Measurements from ENCODE around the gene SUB1.

The SUB1 gene

DNA sequence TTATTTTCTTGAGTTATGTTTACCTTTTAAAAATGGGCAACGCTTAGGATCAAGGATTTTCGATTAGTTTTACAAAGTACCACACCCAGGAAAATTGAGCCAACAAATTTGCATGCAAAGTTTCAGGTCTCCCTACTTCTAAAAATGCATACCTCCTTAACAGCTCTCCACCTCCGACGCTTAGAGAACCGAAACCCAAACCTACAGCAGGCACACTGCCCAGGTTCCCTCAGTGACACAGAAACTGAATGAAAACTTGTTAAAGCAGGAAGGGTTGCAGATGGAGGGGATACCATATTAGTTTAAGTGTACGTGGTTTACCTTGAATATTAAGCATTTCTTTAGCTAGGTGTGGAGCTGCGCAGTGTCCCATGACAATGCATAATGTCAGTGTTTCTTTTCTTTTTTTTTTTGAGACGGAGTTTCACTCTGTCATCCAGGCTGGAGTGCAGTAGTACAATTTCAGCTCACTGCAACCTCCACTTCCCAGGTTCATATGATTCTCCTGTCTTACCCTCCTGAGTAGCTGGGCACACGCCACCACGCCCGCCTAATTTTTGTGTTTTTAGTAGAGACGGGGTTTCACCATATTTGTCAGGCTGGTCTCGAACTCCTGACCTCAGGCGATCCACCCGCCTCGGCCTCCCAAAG, 1.6 kb upstream of the SUB1 start:
- H3K4me1 ChIP-seq (ENCODE audit: low read length): peaks cover 40% of the 10 kb centered on the region
- TF ChIP-seq, protein P1, sequence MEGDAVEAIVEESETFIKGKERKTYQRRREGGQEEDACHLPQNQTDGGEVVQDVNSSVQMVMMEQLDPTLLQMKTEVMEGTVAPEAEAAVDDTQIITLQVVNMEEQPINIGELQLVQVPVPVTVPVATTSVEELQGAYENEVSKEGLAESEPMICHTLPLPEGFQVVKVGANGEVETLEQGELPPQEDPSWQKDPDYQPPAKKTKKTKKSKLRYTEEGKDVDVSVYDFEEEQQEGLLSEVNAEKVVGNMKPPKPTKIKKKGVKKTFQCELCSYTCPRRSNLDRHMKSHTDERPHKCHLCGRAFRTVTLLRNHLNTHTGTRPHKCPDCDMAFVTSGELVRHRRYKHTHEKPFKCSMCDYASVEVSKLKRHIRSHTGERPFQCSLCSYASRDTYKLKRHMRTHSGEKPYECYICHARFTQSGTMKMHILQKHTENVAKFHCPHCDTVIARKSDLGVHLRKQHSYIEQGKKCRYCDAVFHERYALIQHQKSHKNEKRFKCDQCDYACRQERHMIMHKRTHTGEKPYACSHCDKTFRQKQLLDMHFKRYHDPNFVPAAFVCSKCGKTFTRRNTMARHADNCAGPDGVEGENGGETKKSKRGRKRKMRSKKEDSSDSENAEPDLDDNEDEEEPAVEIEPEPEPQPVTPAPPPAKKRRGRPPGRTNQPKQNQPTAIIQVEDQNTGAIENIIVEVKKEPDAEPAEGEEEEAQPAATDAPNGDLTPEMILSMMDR (IDR thresholded peaks at IDR 0.05; ENCODE audit: low read depth, low read length): no peak
- TF ChIP-seq EZH2phosphoT487 (IDR thresholded peaks at IDR 0.05; ENCODE audit: low read depth): peak; percentile 93

DNA sequence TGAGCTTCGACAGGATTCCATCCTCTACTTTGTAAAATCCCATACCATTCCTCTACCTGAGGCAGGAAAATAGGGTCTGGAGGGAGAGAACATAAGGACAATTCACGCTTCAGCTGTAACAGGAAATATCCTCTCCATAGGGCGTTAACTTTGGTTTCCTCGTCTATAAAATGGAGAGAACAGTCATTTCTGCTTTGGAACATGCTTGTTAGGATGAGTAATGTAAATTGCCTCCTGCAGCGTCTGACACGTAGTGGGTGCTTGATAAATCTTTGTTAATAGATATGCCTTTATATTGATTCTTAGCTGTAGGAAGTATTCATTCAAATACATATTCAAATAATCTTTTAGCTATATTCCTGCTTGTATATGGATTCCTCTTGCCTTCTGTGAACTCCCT, 711 bp upstream of the SUB1 start:
- H3K4me1 ChIP-seq (ENCODE audit: low read length): peaks cover 42% of the 10 kb centered on the region
- no peak overlapping the region for H3K27ac ChIP-seq (ENCODE audit: low read length)
- no peaks in the 10 kb centered on the region for H3K9me3 ChIP-seq (ENCODE audit: insufficient read depth, low read length)
- H3K36me3 ChIP-seq (replicated peaks; ENCODE audit: low read depth, low read length): peaks cover 3% of the 10 kb centered on the region
- H3K4me2 ChIP-seq (ENCODE audit: low read length): peak overlapping the region; percentile 42
- H3K79me2 ChIP-seq (ENCODE audit: low read length): peaks cover 20% of the 10 kb centered on the region
- peaks cover 39% of the 10 kb centered on the region for H3K27me3 ChIP-seq (ENCODE audit: low read depth, low read length)
- no peak overlapping the region for H2AFZ ChIP-seq (ENCODE audit: low read depth, low read length)
- H4K20me1 ChIP-seq (ENCODE audit: insufficient read depth, low read length): peaks cover 36% of the 10 kb centered on the region
- TF ChIP-seq, protein P1 (IDR thresholded peaks at IDR 0.05; ENCODE audit: low read depth, low read length): no peak
- TF ChIP-seq EZH2phosphoT487 (IDR thresholded peaks at IDR 0.05; ENCODE audit: low read depth): no peak
- no peak overlapping the region for H3K9ac ChIP-seq (ENCODE audit: low read length)
- 0 out of 2 replicates have a peak overlapping the region, but pooled peaks have one; percentile 81 for H3K4me3 ChIP-seq (ENCODE audit: low read length)

More for the DNA sequence above, 1.6 kb upstream of the SUB1 start:
- peaks cover 47% of the 10 kb centered on the region for H3K27me3 ChIP-seq (ENCODE audit: low read depth, low read length)
- H3K9me3 ChIP-seq (ENCODE audit: insufficient read depth, low read length): no peaks in the 10 kb centered on the region
- peaks cover 20% of the 10 kb centered on the region for H3K79me2 ChIP-seq (ENCODE audit: low read length)
- H3K36me3 ChIP-seq (replicated peaks; ENCODE audit: low read depth, low read length): peaks cover 3% of the 10 kb centered on the region
- peak overlapping the region; percentile 50 for H3K4me3 ChIP-seq (ENCODE audit: low read length)
- H4K20me1 ChIP-seq (ENCODE audit: insufficient read depth, low read length): peaks cover 27% of the 10 kb centered on the region
- H2AFZ ChIP-seq (ENCODE audit: low read depth, low read length): no peak overlapping the region
- no peak overlapping the region for H3K9ac ChIP-seq (ENCODE audit: low read length)
- H3K4me2 ChIP-seq (ENCODE audit: low read length): peak overlapping the region; percentile 64
- H3K27ac ChIP-seq (ENCODE audit: low read length): peak overlapping the region; percentile 22; the same call in 1 of the 2 replicates

DNA sequence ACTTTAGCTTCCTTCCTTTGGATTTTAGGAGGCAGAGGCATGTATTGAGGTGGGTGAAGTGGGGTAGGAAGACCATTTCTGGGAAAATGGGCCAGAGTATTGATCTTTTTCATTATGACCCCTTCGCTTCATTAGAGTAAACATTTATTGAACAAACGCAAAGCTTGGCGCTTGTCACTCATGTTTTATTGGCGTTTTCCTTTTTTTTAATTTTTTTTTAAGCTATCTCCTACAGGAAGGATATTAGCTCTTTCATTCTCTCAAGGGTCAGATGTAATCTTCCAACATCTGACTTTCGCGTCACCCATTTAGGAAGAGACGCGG, 273 bp upstream of the SUB1 start:
- Histone ChIP-seq H3K4me1 (ENCODE audit: low read length) (peaks cover 42% of the 10 kb centered on the region), H3K79me2 (ENCODE audit: low read length) (peaks cover 20% of the 10 kb centered on the region), H4K20me1 (ENCODE audit: insufficient read depth, low read length) (peaks cover 40% of the 10 kb centered on the region), H3K4me2 (ENCODE audit: low read length) (peak overlapping the region; percentile 42), H3K27me3 (ENCODE audit: low read depth, low read length) (peaks cover 35% of the 10 kb centered on the region), H2AFZ (ENCODE audit: low read depth, low read length) (no peak overlapping the region), H3K9ac (ENCODE audit: low read length) (no peak overlapping the region), H3K4me3 (ENCODE audit: low read length) (peak overlapping the region; percentile 81), H3K36me3 (replicated peaks; ENCODE audit: low read depth, low read length) (peaks cover 3% of the 10 kb centered on the region), H3K27ac (ENCODE audit: low read length) (no peak overlapping the region), H3K9me3 (ENCODE audit: insufficient read depth, low read length) (no peaks in the 10 kb centered on the region)
- TF ChIP-seq, protein P1 (IDR thresholded peaks at IDR 0.05; ENCODE audit: low read depth, low read length): no peak
- TF ChIP-seq EZH2phosphoT487 (IDR thresholded peaks at IDR 0.05; ENCODE audit: low read depth): no peak

DNA sequence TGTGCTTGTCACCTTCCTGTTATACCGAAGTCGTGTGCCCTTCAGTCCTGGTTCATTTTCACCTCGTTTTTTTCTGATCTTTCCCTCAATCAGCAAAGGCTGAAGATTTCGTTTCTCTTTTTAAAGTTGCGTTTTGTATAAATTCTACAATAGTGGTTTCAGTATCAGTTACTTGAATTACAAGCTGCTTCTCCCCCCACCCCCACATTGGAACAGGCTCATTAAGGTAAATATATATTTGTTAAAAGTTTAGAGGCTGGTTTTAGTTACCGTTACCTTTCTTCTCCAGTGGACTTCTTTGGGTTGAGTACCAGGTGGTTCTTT, 881 bp downstream of the SUB1 start:
- Histone ChIP-seq H3K9me3 (ENCODE audit: insufficient read depth, low read length) (no peaks in the 10 kb centered on the region), H3K4me2 (ENCODE audit: low read length) (peak overlapping the region; percentile 72), H3K27ac (ENCODE audit: low read length) (peak overlapping the region; percentile 87), H3K79me2 (ENCODE audit: low read length) (peaks cover 20% of the 10 kb centered on the region), H3K9ac (ENCODE audit: low read length) (peak overlapping the region; percentile 78), H3K4me3 (ENCODE audit: low read length) (peak overlapping the region; percentile 81), H2AFZ (ENCODE audit: low read depth, low read length) (no peak overlapping the region), H3K27me3 (ENCODE audit: low read depth, low read length) (peaks cover 26% of the 10 kb centered on the region), H3K4me1 (ENCODE audit: low read length) (peaks cover 42% of the 10 kb centered on the region), H3K36me3 (replicated peaks; ENCODE audit: low read depth, low read length) (peaks cover 6% of the 10 kb centered on the region), H4K20me1 (ENCODE audit: insufficient read depth, low read length) (peaks cover 44% of the 10 kb centered on the region)
- TF ChIP-seq, protein P1 (IDR thresholded peaks at IDR 0.05; ENCODE audit: low read depth, low read length): no peak
- no peak for TF ChIP-seq EZH2phosphoT487 (IDR thresholded peaks at IDR 0.05; ENCODE audit: low read depth)
